HepG2 (cell line): Measurements from ENCODE around the gene DAB1. TPM values are rescaled to one million over a fixed set of nuclear protein-coding genes. Genes with fewer than 3 reads are reported as not detected.

Source experiments
- ATAC-seq: fragments of 200-7000 bp; cut with Tn5 transposase; 3 replicates; pipeline ENCODE4 v1.9.1; 2020; ENCODE audit warnings: mild to moderate bottlenecking, moderate library complexity
- BruUV-seq: library from RNA; stranded (reverse); fragments of 400-500 nt; replicated peaks from 2 replicates; lab custom pipeline; 2021; lab: Mats Ljungman, UMichigan
- CTCF ChIA-PET: fragments of 300-600 bp; formaldehyde crosslinking; extraction: SDS; loops from one replicate; lab custom pipeline; 2021; ENCODE audit warnings: low total read pairs, inconsistent platforms, low intra/inter-chr PET ratio; lab: Yijun Ruan, JAX
- POLR2A ChIA-PET: fragments of 350-600 bp; sonication (Branson Sonifier 250); formaldehyde crosslinking; loops from one replicate; lab custom pipeline; 2020; ENCODE audit warnings: antibody characterized with exemption, inconsistent platforms; lab: Yijun Ruan, JAX
- DNase-seq: peaks from one replicate; pipeline ENCODE4 v3.0.0-alpha.2; 2015; ENCODE audit warnings: low spot score
- FAIRE-seq: peaks from 3 replicates; lab custom pipeline; 2011; peaks lifted over from hg19 to GRCh38; lab: Jason Lieb, UNC
- H2AFZ ChIP-seq: one replicate; pipeline ENCODE4 v1.6.1; 2011; ENCODE audit warnings: low read length, inconsistent platforms
- H3K27ac ChIP-seq: fragments of 300-600 bp; 3 replicates; pipeline ENCODE4 v1.8.0; 2011; ENCODE audit warnings: mixed run types, mild to moderate bottlenecking, mixed read lengths, low read length, inconsistent platforms; ENCODE audit not compliant: insufficient read depth; ENCODE audit errors: extremely low read length
- H3K27me3 ChIP-seq, 2 experiments: fragments of 200-600 bp in 1 of 2; 2 replicates in 1 of 2; 3 replicates in 1 of 2; pipeline versions ENCODE4 v1.6.0 to v1.8.0; 2011; ENCODE audit warnings: low read length in 2 of 2, mild to moderate bottlenecking in 2 of 2, moderate library complexity in 2 of 2, inconsistent platforms in 1 of 2; ENCODE audit not compliant: insufficient read depth in 2 of 2, control insufficient read depth in 1 of 2
- H3K36me3 ChIP-seq, 2 experiments: fragments of 200-600 bp in 1 of 2; replicated peaks in 1 of 2; 2 replicates in 1 of 2; 3 replicates in 1 of 2; pipeline versions ENCODE4 v1.5.1 to v1.8.0; 2011; ENCODE audit warnings: low read length in 2 of 2, inconsistent platforms in 1 of 2; ENCODE audit not compliant: insufficient read depth in 2 of 2, control insufficient read depth in 1 of 2
- H3K4me1 ChIP-seq: 2 replicates; pipeline ENCODE4 v1.5.1; 2012; ENCODE audit warnings: low read length, inconsistent platforms; ENCODE audit not compliant: insufficient read depth
- H3K4me2 ChIP-seq: 2 replicates; pipeline ENCODE4 v1.6.0; 2011; ENCODE audit warnings: low read depth, low read length, inconsistent platforms
- H3K4me3 ChIP-seq, 3 experiments: fragments of 200-600 bp in 1 of 3; sonication (generic), shearing (Covaris generic) in 1 of 3; replicated peaks in 1 of 3; 2 replicates each; pipeline ENCODE4 v1.5.1; 2011 to 2016; ENCODE audit warnings: low read length in 3 of 3, inconsistent platforms in 2 of 3, low read depth in 2 of 3, mild to moderate bottlenecking in 2 of 3, control low read depth in 1 of 3, mixed read lengths in 1 of 3; ENCODE audit not compliant: insufficient read depth in 1 of 3
- H3K79me2 ChIP-seq: one replicate; pipeline ENCODE4 v1.6.1; 2011; ENCODE audit warnings: low read length, inconsistent platforms; ENCODE audit not compliant: insufficient read depth
- H3K9ac ChIP-seq: 2 replicates; pipeline ENCODE4 v1.6.0; 2011; ENCODE audit warnings: mild to moderate bottlenecking, low read depth, low read length, inconsistent platforms; ENCODE audit not compliant: insufficient read depth
- H3K9me3 ChIP-seq: 2 replicates; pipeline ENCODE4 v1.5.1; 2012; ENCODE audit warnings: mild to moderate bottlenecking, low read length
- H4K20me1 ChIP-seq: 2 replicates; pipeline ENCODE4 v1.6.0; 2011; ENCODE audit warnings: inconsistent platforms, mild to moderate bottlenecking, low read length, moderate library complexity; ENCODE audit not compliant: insufficient read depth
- CCAR2 ChIP-seq: fragments of 200-400 bp; formaldehyde crosslinking; optimal IDR thresholded peaks from 2 replicates; pipeline ENCODE3; 2018; ENCODE audit warnings: low read depth, mild to moderate bottlenecking, low read length, moderate library complexity
- ELF1 ChIP-seq: sonication (generic); formaldehyde crosslinking; IDR thresholded peaks from 2 replicates; pipeline ENCODE4 v1.4.0; 2020; ENCODE audit warnings: missing genetic modification reagents
- KAT2B ChIP-seq: fragments of 150-350 bp; IDR thresholded peaks from 2 replicates; pipeline ENCODE4 v1.6.1; 2014; ENCODE audit warnings: low read depth, low read length, borderline replicate concordance
- MBNL3 ChIP-seq: fragments of 250-450 bp; sonication (Bioruptor Pico); conservative IDR thresholded peaks from 2 replicates; pipeline ENCODE4 v1.8.0; 2022; ENCODE audit warnings: mild to moderate bottlenecking, inconsistent platforms
- MED13 ChIP-seq: sonication (generic); formaldehyde crosslinking; IDR thresholded peaks from 2 replicates; pipeline ENCODE4 v1.5.0; 2020; ENCODE audit warnings: missing genetic modification reagents
- NKX3-1 ChIP-seq: sonication (generic); formaldehyde crosslinking; IDR thresholded peaks from 2 replicates; pipeline ENCODE4 v1.5.0; 2020; ENCODE audit warnings: missing genetic modification reagents
- PAWR ChIP-seq: sonication (generic); formaldehyde crosslinking; IDR thresholded peaks from 2 replicates; pipeline ENCODE4 v1.4.0; 2020; ENCODE audit warnings: missing genetic modification reagents, mild to moderate bottlenecking, borderline replicate concordance
- SRF ChIP-seq: IDR thresholded peaks from 2 replicates; pipeline ENCODE4 v1.6.1; 2011; ENCODE audit warnings: mild to moderate bottlenecking, low read depth, low read length, moderate library complexity
- TBP ChIP-seq: sonication (generic); formaldehyde crosslinking; IDR thresholded peaks from 2 replicates; pipeline ENCODE4 v1.5.0; 2020; ENCODE audit warnings: missing genetic modification reagents
- ZNF33A ChIP-seq: sonication (generic); formaldehyde crosslinking; IDR thresholded peaks from 2 replicates; pipeline ENCODE4 v1.5.1; 2020; ENCODE audit warnings: missing genetic modification reagents, mild to moderate bottlenecking, moderate library complexity, borderline replicate concordance
- ZNF607 ChIP-seq: sonication (generic); formaldehyde crosslinking; IDR thresholded peaks from 2 replicates; pipeline ENCODE4 v1.5.1; 2020; ENCODE audit warnings: missing genetic modification reagents, mild to moderate bottlenecking, borderline replicate concordance
- ZNF629 ChIP-seq: sonication (generic); formaldehyde crosslinking; conservative IDR thresholded peaks from 2 replicates; pipeline ENCODE4 v1.5.0; 2020; ENCODE audit warnings: missing genetic modification reagents
- WGBS: methylation state at CpG from one replicate; pipeline ENCODE4 v1.1.6; 2017; ENCODE audit warnings: low lambda C conversion rate; 5-methylcytosine and 5-hydroxymethylcytosine counted together
- in situ Hi-C: cut with HindIII; loops from 2 replicates; pipeline ENCODE4 v1.10.0; 2017; ENCODE audit warnings: low pct_unique_long_range_greater_than_20kb; ENCODE audit not compliant: extremely low pct_ligation_motif_present
- intact Hi-C: fragments of 100-400 bp; cut with micrococcal nuclease; formaldehyde crosslinking; loops from one replicate; pipeline ENCODE4 v1.10.0; 2022; ENCODE audit not compliant: unreplicated experiment
- polyA plus RNA-seq, 8 experiments: library from polyadenylated mRNA; depleted of rRNA in 3 of 8; stranded (reverse) in 7 of 8; unstranded in 1 of 8; fragments of >200 nt; fragmentation: Illumina TruSeq in 4 of 8; extraction: Trizol in 4 of 8; gene quantifications; 2 replicates each; pipeline versions ENCODE4 v1.2.1 to v1.2.3, GENCODE V29; 2011 to 2016; ENCODE audit warnings: low read depth in 4 of 8, missing spikeins in 1 of 8, mixed read lengths in 1 of 8; ENCODE audit not compliant: insufficient read depth in 1 of 8
- total RNA-seq, 5 experiments: library from RNA; depleted of rRNA; stranded (reverse); fragments of >200 nt; fragmentation: Illumina TruSeq; extraction: Trizol; gene quantifications; 2 replicates each; pipeline ENCODE4 v1.2.3, GENCODE V29; 2016; ENCODE audit warnings: low read depth in 1 of 5
- TF ChIP-seq, protein P1 (sequence below): sonication (generic); formaldehyde crosslinking; IDR thresholded peaks from 2 replicates; pipeline ENCODE4 v1.9.0; 2022; ENCODE audit warnings: low read depth, missing genetic modification reagents
- TF ChIP-seq, protein P2 (sequence below): sonication (generic); formaldehyde crosslinking; IDR thresholded peaks from 2 replicates; pipeline ENCODE4 v1.5.0; 2020; ENCODE audit warnings: missing genetic modification reagents, mild to moderate bottlenecking, borderline replicate concordance

The DAB1 gene
- total and polyA plus RNA-seq, 2 of the 13 experiments (the other 11 are each of a cell fraction or from before 2014, with no cell fraction given), result 0.04 to 0.13 TPM

DNA sequence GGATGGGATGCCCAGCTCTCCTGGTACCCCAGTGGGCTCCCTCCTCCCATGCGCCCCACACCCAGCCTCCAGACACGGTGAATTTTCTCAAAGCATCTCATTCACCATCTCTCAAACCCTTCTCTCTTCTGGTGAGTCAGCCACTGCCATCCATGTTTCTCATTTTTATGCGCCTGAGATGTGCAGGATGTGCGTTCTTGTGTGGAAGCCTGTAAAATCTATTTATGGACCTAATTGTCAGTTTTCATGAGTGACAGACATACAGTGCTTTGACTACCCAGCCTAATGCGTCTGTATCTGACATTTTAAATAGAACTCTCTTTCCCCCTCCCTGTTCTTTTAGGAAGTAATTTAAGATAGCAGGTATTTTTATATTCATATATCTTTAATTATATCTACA lies 158.8 kb downstream of the DAB1 start:
- DNase-seq (no peak), FAIRE-seq (no peak), ATAC-seq (no peak)
- Histone ChIP-seq H3K27ac (no peak overlapping the region), H2AFZ (no peak overlapping the region), H3K27me3 (no peaks in the 10 kb centered on the region), H3K4me3 (no peak overlapping the region), H3K4me2 (no peak overlapping the region), H3K9ac (no peak overlapping the region), H4K20me1 (no peaks in the 10 kb centered on the region), H3K36me3 (no peaks in the 10 kb centered on the region), H3K9me3 (no peaks in the 10 kb centered on the region), H3K79me2 (no peaks in the 10 kb centered on the region), H3K4me1 (no peaks in the 10 kb centered on the region)
- no TSS peak for BruUV-seq
- CTCF ChIA-PET, result no interaction called here
- WGBS, result 92% methylated on average over 5 of the region's 5 CpGs
- in situ Hi-C loops, result no loop called here
- intact Hi-C loops, result no loop called here
- TF ChIP-seq ZNF607 (CRISPR knock-in tag), result no peak
- TF ChIP-seq SRF, result no peak
- TF ChIP-seq MBNL3 (CRISPR knock-in tag), result no peak
- no peak for TF ChIP-seq MED13 (CRISPR knock-in tag)
- TF ChIP-seq, protein P1, sequence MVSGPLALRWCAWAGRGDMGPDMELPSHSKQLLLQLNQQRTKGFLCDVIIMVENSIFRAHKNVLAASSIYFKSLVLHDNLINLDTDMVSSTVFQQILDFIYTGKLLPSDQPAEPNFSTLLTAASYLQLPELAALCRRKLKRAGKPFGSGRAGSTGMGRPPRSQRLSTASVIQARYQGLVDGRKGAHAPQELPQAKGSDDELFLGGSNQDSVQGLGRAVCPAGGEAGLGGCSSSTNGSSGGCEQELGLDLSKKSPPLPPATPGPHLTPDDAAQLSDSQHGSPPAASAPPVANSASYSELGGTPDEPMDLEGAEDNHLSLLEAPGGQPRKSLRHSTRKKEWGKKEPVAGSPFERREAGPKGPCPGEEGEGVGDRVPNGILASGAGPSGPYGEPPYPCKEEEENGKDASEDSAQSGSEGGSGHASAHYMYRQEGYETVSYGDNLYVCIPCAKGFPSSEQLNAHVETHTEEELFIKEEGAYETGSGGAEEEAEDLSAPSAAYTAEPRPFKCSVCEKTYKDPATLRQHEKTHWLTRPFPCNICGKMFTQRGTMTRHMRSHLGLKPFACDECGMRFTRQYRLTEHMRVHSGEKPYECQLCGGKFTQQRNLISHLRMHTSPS (CRISPR knock-in tag), result no peak
- no peak for TF ChIP-seq PAWR (CRISPR knock-in tag)
- no peak for TF ChIP-seq ZNF33A (CRISPR knock-in tag)
- TF ChIP-seq, protein P2, sequence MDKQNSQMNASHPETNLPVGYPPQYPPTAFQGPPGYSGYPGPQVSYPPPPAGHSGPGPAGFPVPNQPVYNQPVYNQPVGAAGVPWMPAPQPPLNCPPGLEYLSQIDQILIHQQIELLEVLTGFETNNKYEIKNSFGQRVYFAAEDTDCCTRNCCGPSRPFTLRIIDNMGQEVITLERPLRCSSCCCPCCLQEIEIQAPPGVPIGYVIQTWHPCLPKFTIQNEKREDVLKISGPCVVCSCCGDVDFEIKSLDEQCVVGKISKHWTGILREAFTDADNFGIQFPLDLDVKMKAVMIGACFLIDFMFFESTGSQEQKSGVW (CRISPR knock-in tag), result no peak
- no peak for TF ChIP-seq ZNF629 (CRISPR knock-in tag)
- no peak for TF ChIP-seq ELF1
- no peak for TF ChIP-seq CCAR2
- TF ChIP-seq TBP, result no peak
- no peak for TF ChIP-seq NKX3-1 (CRISPR knock-in tag)
- no peak for TF ChIP-seq KAT2B
- POLR2A ChIA-PET, result no interaction called here
